ENCODE measurements around the gene COMMD10.

Gene COMMD10

DNA sequence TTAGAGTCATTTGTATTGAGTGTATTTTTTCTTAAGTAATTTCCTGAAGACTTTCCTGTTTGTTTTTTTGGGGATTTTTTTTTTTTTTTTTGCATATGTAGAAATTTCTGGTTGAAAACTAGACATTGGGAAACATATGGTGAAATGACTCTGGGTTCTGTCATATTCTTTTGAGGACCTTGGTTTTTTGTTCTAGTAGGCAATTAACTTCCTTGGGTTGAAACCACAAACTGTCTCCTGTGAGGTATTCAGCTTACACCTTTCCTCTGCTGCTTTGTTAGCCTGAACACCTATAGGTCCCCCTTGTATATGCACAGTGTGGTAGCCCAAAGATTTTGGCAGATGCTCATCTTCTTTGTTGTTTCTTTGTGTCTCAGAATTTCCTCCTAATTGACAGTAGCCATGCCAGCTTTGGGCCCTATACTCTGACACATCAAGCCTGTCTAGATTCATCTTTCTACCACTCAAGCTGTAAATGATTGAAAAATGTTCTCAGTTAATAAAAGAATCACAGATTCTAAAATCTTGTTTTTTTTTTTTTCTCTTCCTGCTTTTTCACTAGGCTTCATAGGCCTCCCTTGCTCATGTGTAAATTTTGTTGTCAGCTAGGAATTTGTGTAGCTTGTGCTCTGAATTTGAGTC lies 140.6 kb downstream of the COMMD10 start:
- DNase-seq (ENCODE audit: low read depth): no peak

DNA sequence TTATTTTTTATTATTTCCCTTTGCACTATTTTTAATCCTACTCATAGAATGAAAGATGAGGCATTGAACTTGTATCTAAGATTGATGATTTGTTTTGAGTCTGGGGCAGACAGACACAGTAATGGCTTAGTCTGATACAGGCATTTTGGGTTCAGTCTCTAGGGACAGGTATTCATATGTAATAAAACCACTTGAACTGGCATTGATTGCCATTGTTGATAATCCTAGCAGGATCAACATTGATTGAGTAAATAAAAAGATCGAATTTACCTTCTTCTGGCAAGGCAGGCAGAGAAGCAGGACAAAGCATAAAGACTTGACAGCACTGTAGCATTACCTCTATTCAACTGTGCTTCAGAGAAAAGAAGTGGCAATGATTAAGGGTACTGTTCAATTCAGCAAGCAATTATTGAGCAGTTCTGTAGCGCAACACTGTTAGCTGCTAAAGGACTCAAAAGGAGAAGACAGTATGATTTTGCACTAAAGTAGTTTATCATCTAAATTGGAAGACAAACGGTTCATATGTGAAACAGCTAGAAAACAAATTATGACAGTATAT lies 144.4 kb downstream of the COMMD10 start:
- no peak for DNase-seq (ENCODE audit: low read depth)

DNA sequence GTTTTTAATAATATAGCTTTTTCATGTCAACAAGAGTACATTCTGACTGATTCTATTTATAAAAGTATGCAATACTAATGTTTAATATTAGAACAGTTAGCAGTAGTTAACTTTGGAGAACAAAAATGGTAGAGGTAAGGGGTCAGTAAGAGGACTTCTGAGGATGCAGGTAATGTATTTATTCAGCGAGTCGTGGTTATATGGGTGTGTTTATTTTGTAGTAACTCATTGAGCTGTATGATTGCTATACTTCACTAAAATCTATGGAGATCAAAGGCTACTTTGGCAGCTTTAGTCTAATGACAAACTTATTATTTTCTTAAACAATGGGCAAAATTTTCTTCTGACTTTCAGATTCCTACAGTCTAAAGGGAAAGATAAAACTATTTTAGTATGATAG lies 146.5 kb downstream of the COMMD10 start:
- DNase-seq (ENCODE audit: low read depth): no peak

DNA sequence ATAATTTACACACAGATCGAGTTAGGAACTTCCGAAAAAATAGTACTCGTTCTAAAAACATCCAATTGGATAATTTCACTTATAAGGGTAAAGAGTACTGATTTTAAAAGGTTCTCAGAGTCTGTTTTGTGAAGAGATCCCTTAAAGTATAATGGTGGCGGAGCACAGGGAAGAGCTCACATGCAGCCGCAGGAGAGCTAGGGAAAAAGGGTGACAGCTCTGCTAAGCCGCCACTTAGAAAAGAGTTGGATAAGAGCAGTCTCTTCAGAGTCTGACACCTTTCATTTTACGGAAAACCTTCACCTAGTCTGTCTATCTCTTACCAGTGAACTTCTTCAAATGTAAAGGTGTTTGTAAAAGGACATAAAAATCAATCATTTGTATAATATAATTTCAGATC lies 149.9 kb downstream of the COMMD10 start:
- no peak for DNase-seq (ENCODE audit: low read depth)

DNA sequence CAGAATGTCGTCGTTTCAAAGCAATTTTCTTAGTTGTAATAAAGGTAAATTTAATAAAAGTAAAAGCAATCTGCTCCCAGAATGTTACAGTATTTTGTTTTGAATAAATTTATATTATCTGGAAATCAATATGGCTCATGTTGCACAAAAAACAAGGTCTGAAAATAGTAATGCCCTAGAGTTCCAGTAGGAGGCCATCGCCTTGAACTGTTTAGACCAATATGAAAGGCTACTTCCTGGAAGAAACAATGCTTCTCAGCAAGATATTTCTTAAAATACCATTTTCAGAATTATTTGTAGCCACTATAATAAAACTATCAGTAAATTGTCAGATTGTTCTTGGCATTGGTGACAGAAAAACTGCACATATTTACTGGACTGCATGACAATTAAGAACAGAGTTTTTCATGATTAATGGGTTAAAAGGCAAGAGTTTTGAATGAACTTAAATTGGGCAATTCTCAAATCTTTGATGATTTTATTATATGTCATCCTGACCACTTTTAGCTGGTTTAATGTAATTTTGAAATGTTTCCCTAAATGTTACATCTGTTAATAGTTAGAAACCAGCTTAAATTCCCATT lies 153.2 kb downstream of the COMMD10 start:
- DNase-seq (ENCODE audit: low read depth): no peak

DNA sequence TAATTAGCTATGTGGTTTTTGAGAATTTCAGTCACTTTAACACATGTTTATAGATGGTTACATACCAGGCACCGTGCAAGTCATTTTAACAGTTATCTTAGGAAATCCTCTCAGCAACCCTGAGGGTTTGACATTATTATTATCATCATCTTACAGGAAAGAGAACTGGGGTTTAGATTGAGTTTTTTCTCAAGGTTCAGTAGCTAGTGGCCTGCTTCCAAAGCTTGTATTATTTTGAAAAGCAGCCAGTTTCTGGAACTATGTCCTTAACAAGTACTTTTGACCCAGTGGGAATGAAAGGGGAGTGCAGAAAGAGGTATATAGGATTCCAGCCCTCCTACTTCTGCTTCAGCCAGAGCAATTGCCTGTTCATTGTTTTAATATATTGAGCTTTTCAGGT lies 157.5 kb downstream of the COMMD10 start:
- no peak for DNase-seq (ENCODE audit: low read depth)

DNA sequence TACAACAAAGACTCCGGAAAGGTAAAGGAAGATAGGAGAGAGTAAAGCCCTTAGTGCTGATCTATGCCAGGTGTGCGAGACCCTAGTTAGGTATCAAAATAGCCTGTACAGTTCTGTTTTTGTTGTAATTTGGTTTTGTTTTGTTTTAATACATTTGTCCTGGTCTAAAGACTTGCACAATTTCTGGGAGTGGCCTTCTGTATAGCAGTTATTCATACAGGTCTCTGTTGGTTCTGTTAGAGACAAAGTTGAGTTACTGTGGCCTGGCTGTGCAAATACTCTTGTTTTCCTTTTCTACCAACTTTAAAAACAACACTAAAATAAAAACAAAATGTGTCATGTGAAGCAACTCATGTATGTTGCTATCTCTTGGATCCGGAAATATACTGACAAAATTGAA lies 163.6 kb downstream of the COMMD10 start:
- DNase-seq (ENCODE audit: low read depth): no peak

DNA sequence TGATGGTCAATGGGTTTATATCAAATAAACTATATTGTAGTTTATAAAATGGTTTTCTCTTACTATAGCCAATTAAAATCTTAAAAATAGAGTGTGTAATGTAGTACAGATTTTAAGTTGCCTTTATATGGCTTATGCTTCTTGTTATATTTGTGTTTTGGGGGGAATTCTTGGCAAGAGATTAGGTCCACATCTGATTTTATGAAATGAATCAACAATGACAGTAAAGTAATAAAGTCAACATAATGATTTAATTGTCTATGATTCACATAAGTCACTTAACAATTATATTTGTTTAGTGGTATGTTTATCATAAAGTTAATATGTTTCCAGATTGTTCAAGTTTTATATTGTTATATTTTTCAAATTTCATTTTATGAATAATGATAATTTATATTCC lies 164.8 kb downstream of the COMMD10 start:
- no peak for DNase-seq (ENCODE audit: low read depth)

DNA sequence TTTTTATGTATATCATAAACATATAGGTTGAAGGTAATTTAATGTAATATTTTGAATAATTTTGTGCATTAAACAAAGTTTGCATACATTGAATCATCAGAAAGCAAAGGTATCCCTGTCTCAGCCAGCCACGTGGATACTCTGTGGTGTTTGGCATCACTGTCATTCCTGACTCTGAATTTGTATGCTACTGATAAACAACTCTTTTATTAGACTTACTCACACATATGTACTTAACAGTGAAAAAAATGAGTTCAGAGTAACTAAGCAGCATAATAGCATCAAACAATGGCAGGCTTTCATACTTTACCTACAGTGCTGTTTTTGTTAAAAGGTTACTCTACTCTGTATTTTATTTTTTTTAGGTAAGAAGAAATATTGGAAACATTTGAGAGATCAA lies 171.9 kb downstream of the COMMD10 start:
- DNase-seq (ENCODE audit: low read depth): no peak

DNA sequence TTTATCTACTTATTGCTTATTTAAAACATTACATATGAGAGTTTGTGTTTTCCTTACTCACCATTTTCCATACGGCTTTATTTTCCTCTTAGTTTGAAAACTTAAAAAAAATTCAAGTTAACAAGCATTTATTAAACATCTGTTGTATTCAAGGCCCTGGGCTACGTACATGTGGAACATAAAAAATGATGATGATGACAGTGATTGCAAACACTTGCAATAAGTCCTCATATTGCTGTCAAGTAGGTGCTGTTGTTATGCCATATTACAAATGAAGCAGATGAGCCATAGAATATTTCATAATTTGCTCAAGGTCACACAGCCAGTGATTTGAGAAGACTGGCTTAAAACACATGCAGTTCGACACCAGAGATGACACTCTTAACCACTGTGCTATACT lies 180.6 kb downstream of the COMMD10 start:
- DNase-seq (ENCODE audit: low read depth): no peak

DNA sequence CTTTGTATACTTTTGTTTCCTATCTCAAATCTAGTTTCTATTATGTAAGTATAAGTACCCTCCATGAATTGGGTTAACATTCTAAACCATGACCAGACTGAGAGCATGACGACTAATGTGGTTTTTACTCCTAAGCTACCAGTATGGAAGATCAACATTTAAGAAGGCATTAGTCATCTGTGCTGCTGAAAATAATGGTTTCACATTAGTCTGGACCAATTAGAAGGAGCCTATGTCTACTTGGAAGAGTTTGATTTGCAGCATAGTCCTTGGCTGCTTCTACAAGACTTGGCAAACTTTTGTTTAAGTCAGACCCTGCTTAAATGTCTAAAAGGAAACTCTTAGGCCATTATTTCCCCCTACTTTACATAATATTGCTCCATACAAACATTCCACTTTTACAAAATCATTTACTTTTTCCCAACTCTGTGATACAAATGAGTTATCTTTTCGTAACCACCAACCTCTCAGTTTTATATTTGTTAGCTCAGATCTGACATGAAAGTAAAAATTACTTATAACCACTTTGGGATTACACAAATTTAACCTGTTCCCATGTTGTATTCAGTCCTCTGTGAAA lies 186.7 kb downstream of the COMMD10 start:
- no peak for DNase-seq (ENCODE audit: low read depth)

DNA sequence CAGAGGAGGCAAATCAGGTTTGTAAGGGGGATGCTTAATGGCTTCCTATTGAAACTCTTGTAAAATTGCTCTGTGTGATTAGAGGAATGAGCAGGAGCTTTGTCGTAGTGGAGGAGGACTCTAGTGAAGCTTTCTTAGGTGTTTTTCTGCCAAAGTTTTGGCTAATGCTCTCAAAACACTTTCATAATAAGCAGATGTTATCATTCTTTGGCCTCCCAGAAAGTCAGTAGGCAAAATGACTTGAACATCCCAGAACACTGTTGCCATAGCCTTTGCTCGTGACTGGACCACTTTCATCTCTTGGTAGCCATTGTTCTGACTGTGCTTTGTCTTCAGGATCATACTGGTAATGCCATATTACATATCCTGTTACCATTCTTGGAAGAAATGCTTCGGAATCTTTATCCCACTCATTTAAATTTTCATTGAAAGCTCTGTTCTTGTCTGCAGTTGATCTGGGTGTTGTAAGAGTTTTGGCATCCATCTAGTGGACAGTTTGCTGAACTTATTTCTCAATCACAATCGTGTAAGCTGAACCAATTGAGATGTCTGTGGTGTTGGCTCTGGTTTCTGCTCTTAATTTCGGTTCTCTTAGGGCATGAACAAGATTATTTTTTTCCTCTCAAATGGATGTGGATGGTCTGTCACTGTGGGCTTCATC lies 187.6 kb downstream of the COMMD10 start:
- no peak for DNase-seq (ENCODE audit: low read depth)

DNA sequence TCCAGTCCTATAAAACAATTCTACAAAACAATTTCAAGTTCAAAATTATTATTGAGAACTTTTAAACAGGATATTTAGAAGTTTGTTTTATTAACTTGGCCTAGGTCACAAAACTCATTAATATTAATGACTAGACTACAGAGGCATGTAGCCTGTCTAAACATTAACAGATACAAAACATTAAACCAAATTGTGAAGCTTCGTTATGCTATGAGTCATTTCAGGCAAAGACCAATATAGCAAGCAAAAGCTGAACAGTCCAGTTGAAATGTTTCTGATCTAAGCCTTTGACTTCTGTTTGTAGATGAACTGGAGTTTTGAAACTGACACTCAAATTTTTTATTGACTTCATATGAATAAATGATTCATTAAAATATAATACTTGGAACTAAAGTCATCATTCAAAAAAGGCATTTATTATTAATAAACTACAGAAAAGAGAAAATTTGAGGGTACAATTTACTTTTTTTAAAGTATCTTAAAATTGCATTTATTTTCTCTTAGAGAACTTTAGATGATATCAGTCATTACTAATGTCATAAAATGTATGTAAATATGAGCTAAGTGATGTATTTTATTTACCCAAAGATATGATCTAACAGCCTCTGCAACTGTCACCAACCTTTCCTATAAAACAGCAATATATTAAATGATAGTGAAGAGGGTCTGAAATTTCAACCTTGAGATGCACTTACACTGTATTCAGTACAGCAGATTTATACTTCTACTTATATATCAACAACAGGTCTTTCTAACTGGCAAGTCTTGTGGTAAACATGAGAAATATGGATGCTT lies 188.8 kb downstream of the COMMD10 start:
- no peak for DNase-seq (ENCODE audit: low read depth)

DNA sequence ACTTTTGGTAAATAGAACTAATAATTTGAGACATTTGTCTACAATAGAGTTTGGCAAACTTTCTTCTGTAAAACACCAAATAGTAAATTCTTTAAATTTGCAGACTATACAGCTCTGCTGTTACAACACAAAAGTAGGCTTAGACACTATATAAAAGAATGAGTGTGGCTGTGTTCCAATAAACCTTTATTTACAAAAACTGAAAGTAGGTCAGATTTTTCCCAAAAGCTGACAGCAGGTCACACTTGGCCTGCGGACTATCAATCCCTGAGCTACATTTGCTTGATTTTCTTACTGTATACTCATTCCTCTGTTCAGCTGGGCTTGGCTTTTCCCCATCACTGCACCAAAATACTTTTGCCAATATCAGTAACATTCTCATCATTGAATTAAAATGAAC lies 189.4 kb downstream of the COMMD10 start:
- no peak for DNase-seq (ENCODE audit: low read depth)

DNA sequence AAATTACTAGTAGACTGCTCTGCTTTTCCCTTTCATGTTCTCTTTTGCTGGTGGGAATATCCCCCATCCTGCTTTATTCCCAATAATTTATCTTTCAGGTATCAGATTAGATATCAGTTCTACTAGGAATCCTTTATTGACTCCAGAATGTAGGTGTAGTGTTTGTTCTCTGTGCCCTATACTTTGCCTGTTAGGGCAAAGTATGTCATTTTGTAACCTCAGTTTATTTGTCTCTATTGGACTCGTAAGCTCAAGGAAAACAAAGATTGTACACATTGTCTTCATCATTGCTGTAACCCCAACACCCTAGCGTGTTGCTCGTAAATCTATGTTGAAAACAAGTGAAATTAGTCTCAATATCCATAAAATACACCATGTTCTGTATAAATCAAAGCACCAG lies 190.5 kb downstream of the COMMD10 start:
- no peak for DNase-seq (ENCODE audit: low read depth)

DNA sequence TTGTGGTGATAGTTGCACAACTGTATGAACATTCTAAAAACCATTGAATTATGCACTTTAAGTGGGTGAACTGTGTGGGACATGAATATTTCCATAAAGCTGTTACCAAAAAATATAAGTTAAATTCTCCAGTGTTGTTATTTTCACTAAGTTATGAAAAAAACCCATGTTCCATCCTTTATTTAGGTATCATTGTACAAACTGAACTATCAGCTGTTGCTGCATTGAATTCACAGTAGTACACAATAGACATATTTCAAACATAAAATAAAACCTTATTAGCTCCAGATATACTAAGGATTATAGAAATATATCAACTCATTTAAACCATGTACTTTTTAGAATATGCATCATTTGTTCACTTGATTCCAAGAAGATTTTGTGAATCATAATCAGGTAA lies 192.1 kb downstream of the COMMD10 start:
- DNase-seq (ENCODE audit: low read depth): no peak

DNA sequence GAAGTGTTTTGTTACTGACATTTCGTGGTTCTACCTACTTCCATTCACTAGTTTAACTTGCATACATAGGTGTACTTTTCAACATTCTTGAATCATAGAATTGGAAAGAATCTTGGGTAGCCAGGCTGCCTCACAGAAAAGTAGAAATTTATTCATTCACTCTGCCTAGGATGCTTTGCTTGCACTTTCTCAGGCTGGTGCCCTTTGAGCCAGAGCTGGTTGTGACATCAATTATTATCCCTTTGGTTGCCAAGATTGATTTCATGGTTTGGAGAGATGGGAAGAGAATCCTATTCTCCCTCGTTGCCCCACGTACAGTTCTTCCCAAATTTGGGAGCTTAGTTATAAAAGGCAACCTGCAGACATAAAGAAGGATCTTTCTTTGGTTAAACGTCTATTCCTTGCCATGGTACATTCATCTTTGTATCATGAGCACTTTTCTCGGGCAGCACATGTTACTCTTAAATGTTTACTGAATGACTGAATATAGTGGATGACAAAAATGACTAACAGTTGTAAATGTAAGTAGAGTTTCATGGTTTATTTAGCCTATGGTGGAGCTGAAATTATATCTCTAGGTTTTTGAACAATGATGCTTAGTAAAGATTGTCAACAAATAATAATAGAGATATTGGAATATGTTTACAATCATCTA lies 195.5 kb downstream of the COMMD10 start:
- DNase-seq (ENCODE audit: low read depth): no peak

DNA sequence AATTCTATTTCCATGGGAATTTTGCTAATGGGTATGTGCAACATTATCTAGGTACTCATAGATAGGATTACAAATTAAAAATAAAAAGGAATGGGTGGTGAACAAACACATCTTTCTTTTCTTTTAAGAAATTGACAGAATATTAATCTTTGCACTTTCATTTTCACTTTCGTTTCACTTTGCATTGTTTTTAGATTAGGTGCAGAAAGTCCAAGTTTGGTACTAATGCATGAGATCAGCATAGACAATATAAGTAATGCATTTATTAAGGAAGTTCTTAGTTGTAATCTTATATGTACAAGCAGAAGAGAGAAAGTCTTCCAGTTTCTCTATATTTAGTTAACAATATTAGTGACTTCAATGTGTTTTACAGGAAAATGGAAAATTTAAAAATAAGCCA lies 196.5 kb downstream of the COMMD10 start:
- no peak for DNase-seq (ENCODE audit: low read depth)

DNA sequence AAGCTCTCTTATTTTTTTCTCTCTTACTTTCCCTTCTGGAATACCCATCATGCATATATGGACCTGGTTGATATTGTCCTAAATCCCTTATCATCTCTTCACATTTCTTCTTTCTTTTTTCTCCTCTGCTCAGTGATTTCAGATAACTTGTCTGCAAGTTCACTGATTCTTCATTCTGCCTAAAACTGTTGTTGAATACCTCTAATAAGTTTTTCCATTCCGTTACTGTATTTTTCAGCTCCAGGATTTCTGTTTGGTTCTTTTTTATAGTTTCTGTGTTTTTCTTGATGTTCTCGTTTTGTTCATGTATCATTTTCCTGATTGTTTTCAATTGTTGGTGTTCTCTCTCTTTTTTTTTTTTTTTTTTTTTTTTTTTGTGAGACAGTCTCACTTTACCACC lies 203.7 kb downstream of the COMMD10 start:
- no peak for DNase-seq (ENCODE audit: low read depth)

DNA sequence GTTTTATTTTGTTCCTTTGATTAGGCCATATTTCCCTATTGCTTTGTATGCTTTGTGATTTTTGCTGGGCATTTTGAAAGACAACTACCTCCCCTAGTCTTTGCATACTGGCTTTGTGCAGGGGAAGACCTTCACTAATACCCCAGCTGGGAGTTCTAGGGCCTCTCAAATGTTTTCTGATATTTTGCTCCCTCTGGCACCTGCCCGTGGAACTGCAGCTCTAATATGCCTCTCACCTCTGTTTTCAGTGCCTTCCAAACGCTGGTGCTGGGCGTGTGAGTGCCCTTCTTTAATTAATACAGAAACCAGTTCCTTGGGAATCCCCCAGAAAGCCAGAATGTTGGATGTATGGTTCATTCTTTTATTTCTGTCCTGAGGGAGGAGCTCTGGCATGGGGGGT lies 204.5 kb downstream of the COMMD10 start:
- DNase-seq (ENCODE audit: low read depth): no peak

DNA sequence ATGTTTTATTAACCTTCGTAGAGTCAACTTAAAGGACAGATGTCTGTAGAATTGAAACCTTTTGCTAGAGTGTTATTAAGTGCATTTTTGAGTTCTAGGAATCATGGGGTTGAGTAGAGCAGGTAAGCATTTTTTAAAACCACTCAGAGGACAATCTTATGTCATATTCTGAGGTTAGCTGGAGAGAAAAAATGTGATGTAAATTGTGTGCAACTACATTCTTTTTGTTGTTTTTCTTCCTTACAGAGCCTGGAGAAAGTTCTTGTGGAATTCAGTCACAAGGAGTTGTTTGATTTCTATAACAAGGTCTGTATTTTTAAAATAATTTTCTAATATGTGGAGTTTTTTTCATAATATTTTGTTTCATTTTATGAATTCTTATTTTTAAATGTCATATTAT lies 206.4 kb downstream of the COMMD10 start:
- no peak for DNase-seq (ENCODE audit: low read depth)

DNA sequence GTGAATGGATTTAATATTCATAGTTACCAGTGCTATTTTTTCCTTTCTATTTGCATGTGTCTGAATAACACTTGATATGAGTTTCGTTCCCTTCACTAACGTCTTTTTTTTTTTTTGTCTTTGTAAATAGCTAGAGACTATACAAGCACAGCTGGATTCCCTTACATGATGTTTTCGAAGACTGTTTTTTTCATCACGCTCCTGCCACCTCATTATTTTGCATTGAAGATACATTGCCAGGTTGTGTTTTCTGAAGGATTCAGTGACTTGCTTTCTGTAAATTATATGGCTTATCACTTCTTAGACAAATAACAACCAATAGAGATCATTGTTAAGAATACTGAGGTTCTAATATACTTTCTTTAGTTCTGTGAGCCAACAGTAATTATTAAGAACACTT lies 207.5 kb downstream of the COMMD10 start:
- no peak for DNase-seq (ENCODE audit: low read depth)
